Measurements from ENCODE around the gene SDK2. TPM values are rescaled to one million over a fixed set of nuclear protein-coding genes. Genes with fewer than 3 reads are reported as not detected.
A peak's percentile ranks its signal among the peaks of the same experiment; 100 is the strongest.

SDK2 gene
- polyA plus RNA-seq, 1 of the 3 experiments (the other 2 are of a cell fraction) = 0.02 TPM

DNA sequence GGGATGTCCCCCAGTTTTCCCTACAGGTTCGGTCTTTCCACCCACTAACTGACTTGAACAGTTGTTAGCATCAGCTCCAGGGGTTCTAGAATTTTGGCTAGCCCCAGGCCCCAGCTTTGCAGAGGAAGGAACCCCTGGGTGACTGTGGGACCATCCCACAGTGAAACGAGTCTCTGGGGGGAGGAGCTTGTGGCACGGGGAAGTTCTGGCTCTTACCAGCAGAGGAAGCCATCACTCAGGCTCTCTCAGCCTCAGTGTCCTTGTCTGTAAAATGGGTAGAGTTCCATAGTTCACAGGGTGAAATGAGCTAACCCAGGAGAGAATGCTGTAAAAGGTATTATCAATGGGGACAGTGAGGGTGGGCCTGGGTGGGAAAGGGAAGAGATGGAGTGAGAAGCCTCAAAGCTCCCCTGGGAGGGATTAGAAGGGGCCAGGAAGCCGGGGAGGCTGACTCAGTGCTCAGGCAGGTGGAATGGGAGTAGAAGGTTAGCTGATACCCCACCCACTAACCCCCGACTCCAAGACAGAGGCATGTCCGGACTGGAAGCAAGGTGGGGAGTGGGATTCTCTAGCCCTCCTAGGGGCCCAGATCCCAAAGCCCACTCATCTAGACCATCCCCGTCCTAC lies 301.6 kb downstream of the SDK2 start:
- no peaks in the 10 kb centered on the region for H4K20me1 ChIP-seq (ENCODE audit: insufficient read depth)
- peaks cover 23 to 41% of the 10 kb centered on the region in 2 experiments for H3K4me1 ChIP-seq (ENCODE audit: control insufficient read depth in 1 of 2, insufficient read depth in 2 of 2, low read depth in 1 of 2, low read length in 1 of 2)
- H3F3A ChIP-seq (replicated peaks; ENCODE audit: insufficient read depth) = peaks cover 5% of the 10 kb centered on the region
- peak overlapping the region in 1 of 2 experiments; percentile 4; a peak in 1 of 4 replicates for H3K4me3 ChIP-seq (ENCODE audit: low read depth in 2 of 2, low read length in 1 of 2)
- peak overlapping the region; percentile 46 for H3K9ac ChIP-seq
- WGBS (ENCODE audit: low lambda C conversion rate) = 19% methylated on average over 7 of the region's 7 CpGs
- ChIA-PET POLR2A (interaction anchor here (0.7 to 4.3 kb wide), 11 partner anchors 9 to 110 kb away, joined by 3 to 26 read pairs (median 5); a partner anchor contains a TSS), CTCF (interaction anchor here (0.8 to 6.1 kb wide), 15 partner anchors 15 to 857 kb away, joined by 3 to 49 read pairs (median 5); partner anchors contain the start of genes CDC42EP4 and CPSF4L)
- peak overlapping the region; percentile 82 for H2AFZ ChIP-seq (ENCODE audit: low read depth)
- TF ChIP-seq CTCF (IDR thresholded peaks at IDR 0.05) (peak; percentile 26), RCOR1 (IDR thresholded peaks at IDR 0.05; ENCODE audit: low read length) (peak; percentile 66), REST (IDR thresholded peaks at IDR 0.05; ENCODE audit: low read depth, low read length) (no peak; the same call in 1 of the 2 replicates)
- TF ChIP-seq, protein P1, sequence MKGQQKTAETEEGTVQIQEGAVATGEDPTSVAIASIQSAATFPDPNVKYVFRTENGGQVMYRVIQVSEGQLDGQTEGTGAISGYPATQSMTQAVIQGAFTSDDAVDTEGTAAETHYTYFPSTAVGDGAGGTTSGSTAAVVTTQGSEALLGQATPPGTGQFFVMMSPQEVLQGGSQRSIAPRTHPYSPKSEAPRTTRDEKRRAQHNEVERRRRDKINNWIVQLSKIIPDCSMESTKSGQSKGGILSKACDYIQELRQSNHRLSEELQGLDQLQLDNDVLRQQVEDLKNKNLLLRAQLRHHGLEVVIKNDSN (IDR thresholded peaks at IDR 0.05; ENCODE audit: borderline replicate concordance, low read depth) = no peak
- peak overlapping the region; percentile 70 to 92 for H3K27ac ChIP-seq (ENCODE audit: low read depth in 2 of 2, low read length in 1 of 2)
- H3K9me2 ChIP-seq = no peaks in the 10 kb centered on the region
- peak overlapping the region; percentile 80 for H3K4me2 ChIP-seq
- no peaks in the 10 kb centered on the region for H3K27me3 ChIP-seq (ENCODE audit: insufficient read depth)
- no peaks in the 10 kb centered on the region for H3K9me3 ChIP-seq
- no peaks in the 10 kb centered on the region for H3K79me2 ChIP-seq (ENCODE audit: insufficient read depth)
- DNase-seq = no peak
- H3K36me3 ChIP-seq (replicated peaks in 1 of 2; ENCODE audit: control insufficient read depth in 1 of 2, insufficient read depth in 2 of 2, low read length in 1 of 2) = no peaks in the 10 kb centered on the region

- CTCF ChIA-PET = interaction anchor here (0.8 to 6.1 kb wide), 12 partner anchors 9 to 615 kb away, joined by 3 to 49 read pairs (median 6); partner anchors contain the start of genes CDC42EP4 and CPSF4L
- 40% methylated on average over 11 of the region's 12 CpGs for WGBS (ENCODE audit: low lambda C conversion rate)
- Histone ChIP-seq H3F3A (replicated peaks; ENCODE audit: insufficient read depth) (peaks cover 5% of the 10 kb centered on the region), H3K36me3 (replicated peaks in 1 of 2; ENCODE audit: control insufficient read depth in 1 of 2, insufficient read depth in 2 of 2, low read length in 1 of 2) (no peaks in the 10 kb centered on the region), H3K9me3 (no peaks in the 10 kb centered on the region), H3K9me2 (no peaks in the 10 kb centered on the region), H3K4me1 (ENCODE audit: control insufficient read depth in 1 of 2, insufficient read depth in 2 of 2, low read depth in 1 of 2, low read length in 1 of 2) (peaks cover 23 to 42% of the 10 kb centered on the region in 2 experiments), H3K9ac (peak overlapping the region; percentile 44), H3K4me3 (ENCODE audit: low read depth in 2 of 2, low read length in 1 of 2) (no peak overlapping the region), H4K20me1 (ENCODE audit: insufficient read depth) (no peaks in the 10 kb centered on the region), H3K4me2 (peak overlapping the region; percentile 80; the same call in 1 of the 2 replicates), H3K79me2 (ENCODE audit: insufficient read depth) (no peaks in the 10 kb centered on the region), H2AFZ (ENCODE audit: low read depth) (peak overlapping the region; percentile 82), H3K27me3 (ENCODE audit: insufficient read depth) (no peaks in the 10 kb centered on the region), H3K27ac (ENCODE audit: low read depth in 2 of 2, low read length in 1 of 2) (peak overlapping the region; percentile 70 to 92)
- DNase-seq = peak; percentile 69
- peak in 1 of 2 experiments; percentile 9; a peak in 1 of 4 replicates for TF ChIP-seq EP300 (IDR thresholded peaks at IDR 0.05; ENCODE audit: borderline replicate concordance in 1 of 2, low read depth in 1 of 2, low read length in 1 of 2)
- TF ChIP-seq NFIC (IDR thresholded peaks at IDR 0.05; ENCODE audit: borderline replicate concordance) = peak; percentile 59; the same call in 1 of the 2 replicates
- peak; percentile 18; the same call in 1 of the 2 replicates for TF ChIP-seq PBX3 (IDR thresholded peaks at IDR 0.05)
- TF ChIP-seq FOXJ3 (CRISPR knock-in tag; IDR thresholded peaks at IDR 0.05) = no peak
- peak; percentile 50; the same call in 1 of the 2 replicates for TF ChIP-seq MAX (IDR thresholded peaks at IDR 0.05; ENCODE audit: low read depth)
- no peak for TF ChIP-seq YY1 (IDR thresholded peaks at IDR 0.05; ENCODE audit: low read depth)
- POLR2A ChIA-PET = interaction anchor here (1.4 to 4.3 kb wide), 6 partner anchors 14 to 110 kb away, joined by 4 to 26 read pairs (median 6); a partner anchor contains a TSS
Observed at GRCh38 chr17:73342050-73342522, 302.2 kb downstream of the SDK2 start.
